Neural cell (in vitro differentiated cells): ENCODE measurements around the gene MAGI1.

Experiments
- EZH2 ChIP-seq: fragments of 200-600, 300-800 bp; shearing (Covaris generic), sonication (generic); IDR thresholded peaks from 2 replicates; pipeline ENCODE4 v1.6.1; 2014; ENCODE audit warnings: antibody characterized with exemption, low read length, borderline replicate concordance, mild to moderate bottlenecking; ENCODE audit not compliant: insufficient read depth, poor library complexity, severe bottlenecking
- TF ChIP-seq, protein P1 (sequence below): fragments of 450-650 bp; IDR thresholded peaks from 2 replicates; pipeline ENCODE4 v1.5.1; 2014; ENCODE audit warnings: antibody characterized with exemption, mild to moderate bottlenecking, moderate library complexity; ENCODE audit not compliant: poor library complexity, severe bottlenecking

- TF ChIP-seq EZH2, result no peak
- TF ChIP-seq, protein P1, sequence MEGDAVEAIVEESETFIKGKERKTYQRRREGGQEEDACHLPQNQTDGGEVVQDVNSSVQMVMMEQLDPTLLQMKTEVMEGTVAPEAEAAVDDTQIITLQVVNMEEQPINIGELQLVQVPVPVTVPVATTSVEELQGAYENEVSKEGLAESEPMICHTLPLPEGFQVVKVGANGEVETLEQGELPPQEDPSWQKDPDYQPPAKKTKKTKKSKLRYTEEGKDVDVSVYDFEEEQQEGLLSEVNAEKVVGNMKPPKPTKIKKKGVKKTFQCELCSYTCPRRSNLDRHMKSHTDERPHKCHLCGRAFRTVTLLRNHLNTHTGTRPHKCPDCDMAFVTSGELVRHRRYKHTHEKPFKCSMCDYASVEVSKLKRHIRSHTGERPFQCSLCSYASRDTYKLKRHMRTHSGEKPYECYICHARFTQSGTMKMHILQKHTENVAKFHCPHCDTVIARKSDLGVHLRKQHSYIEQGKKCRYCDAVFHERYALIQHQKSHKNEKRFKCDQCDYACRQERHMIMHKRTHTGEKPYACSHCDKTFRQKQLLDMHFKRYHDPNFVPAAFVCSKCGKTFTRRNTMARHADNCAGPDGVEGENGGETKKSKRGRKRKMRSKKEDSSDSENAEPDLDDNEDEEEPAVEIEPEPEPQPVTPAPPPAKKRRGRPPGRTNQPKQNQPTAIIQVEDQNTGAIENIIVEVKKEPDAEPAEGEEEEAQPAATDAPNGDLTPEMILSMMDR, result no peak
These were observed 63.7 kb downstream of the MAGI1 start for GRCh38 chr3:65975032-65975431.
